ENCODE data around the gene LIMS4. TPM values are rescaled to one million over a fixed set of nuclear protein-coding genes. Genes with fewer than 3 reads are reported as not detected.
"Not testable (repeated sequence)": the region's sequence is repeated elsewhere in the genome, so short reads cannot be mapped to it uniquely, and the experiment has no call there.

Gene LIMS4
- total RNA-seq: under 1 TPM in 3 of 4 donors, not detected in 1; 0.21 to 0.57 (median 0.26) TPM

DNA sequence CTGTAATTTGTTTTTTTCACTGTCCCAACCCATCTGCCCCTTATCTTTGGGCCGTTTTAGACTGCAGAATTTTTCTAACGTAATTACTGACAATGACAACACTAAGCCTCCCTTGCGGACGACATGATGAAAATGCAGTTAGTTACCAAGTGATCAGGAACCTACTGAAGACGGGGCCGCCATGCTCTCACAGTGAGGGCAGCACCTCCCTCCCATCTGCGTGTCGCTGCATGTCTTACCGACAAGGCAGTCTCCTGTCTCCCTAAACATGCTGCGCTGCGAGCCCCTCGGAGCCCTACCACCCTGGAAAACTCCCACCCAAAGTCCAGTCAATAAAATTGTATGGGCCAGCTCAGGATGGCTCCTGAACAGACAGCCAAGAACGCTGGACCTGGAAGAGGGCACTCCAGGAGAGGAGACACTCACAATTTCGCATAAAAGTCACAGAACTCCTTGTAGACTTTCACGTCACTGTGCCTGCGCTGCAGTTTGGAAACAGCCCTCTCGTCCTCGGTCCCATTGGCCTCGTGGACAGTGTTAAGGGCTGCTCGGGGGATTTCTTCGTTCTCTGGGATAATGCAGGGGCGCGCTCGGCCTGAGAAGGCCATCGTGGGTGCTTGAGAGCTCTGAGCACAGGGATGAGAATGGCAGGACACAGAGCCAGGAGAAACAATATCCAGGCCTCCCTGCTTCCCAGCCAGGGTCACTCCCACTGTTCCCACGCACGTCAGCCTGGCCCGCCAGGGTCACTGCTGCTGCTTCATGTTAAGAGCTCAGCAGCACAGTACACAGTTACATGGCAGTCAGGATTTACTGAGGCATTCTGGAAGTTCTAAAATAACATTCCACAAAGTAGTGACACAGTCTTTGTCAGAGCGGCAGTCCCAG lies at the start of gene LIMS4:
Gene LIMS4 (minus strand): TSS at position 646 of the 888 bp plus-strand sequence. CDS start 38 bp downstream, at position 608.
- H3K9me3 ChIP-seq; DNase-seq; intact Hi-C loops (cut with DNase I); H3K27me3 ChIP-seq; H3K4me1 ChIP-seq; H3K4me3 ChIP-seq; H3K27ac ChIP-seq; H3K36me3 ChIP-seq: not testable (repeated sequence)
- WGBS, 2 donors: no CpG with 5 or more reads among the region's 29 CpGs

GRCh38 chr2:110499755-110500377 lies 27.2 kb upstream of the LIMS4 start:
- no CpG with 5 or more reads among the region's 8 CpGs for WGBS, 2 donors
- DNase-seq; H3K4me3 ChIP-seq; H3K27ac ChIP-seq; intact Hi-C loops (cut with DNase I); H3K9me3 ChIP-seq; H3K4me1 ChIP-seq; H3K36me3 ChIP-seq; H3K27me3 ChIP-seq: not testable (repeated sequence)

DNA sequence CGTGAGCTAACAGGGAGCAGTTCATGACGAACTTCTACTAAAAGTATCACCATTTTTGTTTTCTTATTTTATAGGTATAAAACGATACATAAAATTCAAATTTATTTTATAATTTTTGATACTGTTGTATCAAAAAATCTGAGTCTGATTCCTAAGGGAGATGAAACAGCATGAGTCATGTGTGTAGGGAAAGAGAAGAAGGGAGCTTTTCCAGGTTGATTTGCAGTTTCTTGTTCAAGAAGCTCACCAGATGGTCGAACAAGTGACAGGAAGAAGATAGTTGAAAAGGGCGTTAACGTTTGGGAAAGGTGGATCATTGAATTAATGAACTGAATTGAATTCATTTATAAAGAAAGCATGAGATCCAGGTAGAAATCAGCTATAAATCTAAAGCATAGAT lies 23.4 kb upstream of the LIMS4 start:
- H3K4me3 ChIP-seq: not testable (repeated sequence)

GRCh38 chr2:110494488-110494887 lies 21.9 kb upstream of the LIMS4 start:
- DNase-seq; H3K4me1 ChIP-seq; H3K36me3 ChIP-seq; H3K27me3 ChIP-seq; H3K9me3 ChIP-seq; H3K4me3 ChIP-seq; intact Hi-C loops (cut with DNase I); H3K27ac ChIP-seq: not testable (repeated sequence)
- no CpG with 5 or more reads among the region's 3 CpGs for WGBS, 2 donors

More for the DNA sequence above, 23.4 kb upstream of the LIMS4 start:
- H3K9me3 ChIP-seq; H3K4me1 ChIP-seq; H3K27me3 ChIP-seq; H3K36me3 ChIP-seq; DNase-seq; H3K27ac ChIP-seq; intact Hi-C loops (cut with DNase I): not testable (repeated sequence)
- no CpG with 5 or more reads among the region's 6 CpGs for WGBS, 2 donors

DNA sequence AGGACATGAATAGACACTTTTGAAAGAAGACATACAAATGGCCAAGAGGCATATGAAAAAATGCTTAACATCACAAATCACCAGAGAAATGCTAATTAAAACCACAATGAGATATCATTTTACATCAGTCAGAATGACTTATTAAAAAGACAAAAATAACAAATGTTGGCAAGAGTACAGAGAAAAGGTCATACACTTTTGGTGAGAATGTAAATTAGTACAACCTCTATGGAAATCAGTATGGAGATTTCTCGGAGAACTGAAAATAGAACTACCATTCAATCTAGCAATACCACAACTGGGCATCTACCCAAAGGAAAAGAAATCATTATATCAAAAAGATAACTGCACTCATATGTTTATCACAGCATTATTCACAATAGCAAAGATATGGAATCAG lies 16.4 kb upstream of the LIMS4 start:
- WGBS, 2 donors: no CpG with 5 or more reads among the region's 1 CpG
- not testable (repeated sequence) for H3K4me3 ChIP-seq, H3K4me1 ChIP-seq

DNA sequence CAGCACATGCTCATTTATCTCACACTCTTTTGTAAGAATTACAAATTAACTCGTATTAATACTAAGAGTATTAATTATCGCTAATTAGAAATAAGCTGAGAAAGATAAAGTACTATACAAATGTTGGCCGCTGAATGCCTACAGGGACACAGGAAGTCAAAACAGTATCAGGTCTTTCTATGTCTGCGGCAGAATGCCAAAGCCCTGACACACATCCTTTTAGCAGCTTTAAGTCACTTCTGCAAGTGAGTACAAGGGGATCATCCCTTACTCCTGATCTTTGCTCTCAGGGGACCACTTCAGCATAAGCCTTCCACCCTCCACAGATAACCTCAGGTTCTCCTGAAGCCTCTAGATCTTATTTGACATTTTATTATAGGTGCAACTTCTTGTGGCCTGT lies 10.1 kb upstream of the LIMS4 start:
- H3K36me3 ChIP-seq; H3K4me1 ChIP-seq; H3K9me3 ChIP-seq; H3K4me3 ChIP-seq; H3K27me3 ChIP-seq; H3K27ac ChIP-seq; intact Hi-C loops (cut with DNase I); DNase-seq: not testable (repeated sequence)
- WGBS, 2 donors: no CpG with 5 or more reads among the region's 4 CpGs

More for the DNA sequence above, 16.4 kb upstream of the LIMS4 start:
- H3K9me3 ChIP-seq; DNase-seq; H3K27ac ChIP-seq; intact Hi-C loops (cut with DNase I); H3K36me3 ChIP-seq; H3K27me3 ChIP-seq: not testable (repeated sequence)

DNA sequence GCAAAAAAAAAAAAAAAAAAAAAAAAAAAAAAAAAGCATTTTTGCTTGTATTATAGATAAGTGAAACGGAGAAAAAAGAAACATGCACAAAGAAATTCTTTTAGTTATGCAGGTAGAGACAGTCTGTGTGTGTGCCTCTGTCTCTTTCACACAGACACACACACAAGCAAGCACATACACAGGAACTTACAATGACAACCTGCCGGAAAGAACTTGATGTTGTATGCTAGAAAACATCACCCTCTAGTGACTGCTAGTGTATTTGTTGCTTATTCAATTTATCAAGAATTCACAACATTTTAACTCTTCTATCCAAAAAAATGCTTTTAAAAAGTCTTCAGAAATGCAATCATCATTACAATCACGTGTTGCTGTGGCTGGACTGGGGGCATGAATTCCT lies 8.6 kb upstream of the LIMS4 start:
- H3K36me3 ChIP-seq; H3K4me1 ChIP-seq; H3K27ac ChIP-seq; H3K9me3 ChIP-seq; DNase-seq; intact Hi-C loops (cut with DNase I); H3K27me3 ChIP-seq; H3K4me3 ChIP-seq: not testable (repeated sequence)
- WGBS, 2 donors: no CpG with 5 or more reads among the region's 3 CpGs

- intact Hi-C loops (cut with DNase I); DNase-seq; H3K27me3 ChIP-seq; H3K36me3 ChIP-seq; H3K4me3 ChIP-seq; H3K4me1 ChIP-seq; H3K9me3 ChIP-seq; H3K27ac ChIP-seq: not testable (repeated sequence)
- WGBS, 2 donors: no CpG with 5 or more reads among the region's 4 CpGs
Observed at GRCh38 chr2:110480084-110480483, 7.5 kb upstream of the LIMS4 start.

DNA sequence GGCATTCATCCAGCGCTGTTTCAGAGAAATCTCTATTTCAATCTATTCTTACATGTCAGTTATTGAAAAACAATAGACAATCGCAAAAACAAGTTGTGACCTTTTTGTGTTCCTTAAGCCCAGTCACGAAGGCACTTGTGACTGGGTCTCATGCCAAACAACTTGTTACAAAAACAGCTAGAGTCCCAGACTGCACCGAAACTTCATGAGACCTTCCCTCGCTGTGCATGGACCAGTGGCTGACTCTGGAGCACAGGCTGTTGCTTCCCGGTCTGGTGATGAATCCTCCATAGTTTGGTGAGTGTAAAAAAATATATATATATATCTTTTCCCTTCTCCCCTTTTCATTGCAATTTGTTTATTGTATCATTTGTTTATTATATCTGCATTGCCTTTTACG lies 4.8 kb upstream of the LIMS4 start:
- H3K27me3 ChIP-seq; H3K9me3 ChIP-seq; H3K4me3 ChIP-seq; intact Hi-C loops (cut with DNase I); H3K4me1 ChIP-seq; H3K27ac ChIP-seq; H3K36me3 ChIP-seq; DNase-seq: not testable (repeated sequence)
- WGBS, 2 donors: no CpG with 5 or more reads among the region's 7 CpGs

- H3K4me1 ChIP-seq; H3K36me3 ChIP-seq; H3K4me3 ChIP-seq; H3K9me3 ChIP-seq; intact Hi-C loops (cut with DNase I); DNase-seq; H3K27ac ChIP-seq; H3K27me3 ChIP-seq: not testable (repeated sequence)
- WGBS, 2 donors: no CpG with 5 or more reads among the region's 6 CpGs
Observed at GRCh38 chr2:110476952-110477351, 4.3 kb upstream of the LIMS4 start.

DNA sequence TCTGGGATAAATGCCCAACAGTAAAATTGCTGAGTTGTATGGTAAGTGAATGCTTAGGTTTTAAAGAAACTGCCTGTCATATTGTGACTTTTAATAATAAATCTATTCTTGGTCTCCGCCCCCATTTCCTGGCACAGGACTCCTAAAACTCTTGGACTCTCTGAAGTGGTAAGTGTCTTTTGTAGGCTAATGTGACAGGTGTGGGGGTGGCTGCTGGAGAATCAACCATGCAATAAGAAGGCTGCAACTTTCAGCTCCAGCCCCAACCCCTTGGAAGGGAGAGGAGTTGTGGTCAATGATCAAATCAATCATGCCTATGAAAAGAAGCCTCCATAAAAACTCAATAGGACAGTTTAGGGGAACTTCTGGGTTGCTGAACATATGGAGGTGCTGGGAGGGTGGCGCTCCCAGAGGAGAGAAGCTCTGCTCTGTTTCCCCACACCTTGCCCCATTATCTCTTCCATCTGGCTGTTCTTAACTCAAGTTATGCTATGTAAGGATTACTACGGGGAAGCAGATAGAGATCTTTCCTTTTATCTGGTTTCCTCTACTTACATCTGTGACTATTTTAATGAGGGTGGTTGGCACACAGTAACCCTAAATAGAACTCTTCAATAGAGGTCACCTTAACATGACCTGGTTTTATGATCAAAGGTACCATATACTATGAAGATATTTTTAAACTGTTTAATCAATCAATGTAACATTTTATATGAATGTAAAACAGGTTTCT lies 3.2 kb upstream of the LIMS4 start:
- H3K4me1 ChIP-seq; H3K27ac ChIP-seq; intact Hi-C loops (cut with DNase I); H3K4me3 ChIP-seq; H3K9me3 ChIP-seq; H3K27me3 ChIP-seq; H3K36me3 ChIP-seq; DNase-seq: not testable (repeated sequence)
- no CpG with 5 or more reads among the region's 3 CpGs for WGBS, 2 donors

GRCh38 chr2:110474898-110475297 lies 2.3 kb upstream of the LIMS4 start:
- H3K27ac ChIP-seq; H3K4me3 ChIP-seq; H3K36me3 ChIP-seq; H3K27me3 ChIP-seq; H3K9me3 ChIP-seq; DNase-seq; H3K4me1 ChIP-seq; intact Hi-C loops (cut with DNase I): not testable (repeated sequence)
- WGBS, 2 donors: no CpG with 5 or more reads among the region's 4 CpGs

DNA sequence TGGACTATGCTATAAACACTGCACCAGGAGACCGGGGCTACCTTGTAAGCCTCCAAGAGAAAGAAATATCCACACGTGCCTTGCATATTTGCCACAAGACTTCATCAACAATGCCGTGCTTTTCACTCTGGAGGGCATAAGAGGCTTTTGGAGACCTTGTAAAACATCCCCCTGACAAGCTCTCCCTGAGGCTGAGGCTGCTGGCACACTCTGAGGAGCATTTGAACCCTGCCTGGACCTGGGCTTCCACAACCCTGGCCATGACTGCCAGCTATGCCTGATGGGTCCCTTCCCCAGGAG lies 393 bp upstream of the LIMS4 start:
- DNase-seq; H3K4me1 ChIP-seq; H3K4me3 ChIP-seq; H3K9me3 ChIP-seq; H3K27ac ChIP-seq; H3K36me3 ChIP-seq; H3K27me3 ChIP-seq; intact Hi-C loops (cut with DNase I): not testable (repeated sequence)
- WGBS, 2 donors: no CpG with 5 or more reads among the region's 3 CpGs
